Panc1 (cell line): ENCODE data around the gene SEC62. TPM values are rescaled to one million over a fixed set of nuclear protein-coding genes. Genes with fewer than 3 reads are reported as not detected.

Source experiments
- ATAC-seq: fragments of 200-7000 bp; cut with Tn5 transposase; 2 replicates; pipeline ENCODE4 v1.9.1; 2020; ENCODE audit warnings: mild to moderate bottlenecking, moderate library complexity
- BruUV-seq: library from RNA; stranded (reverse); fragments of 400-500 nt; replicated peaks from 2 replicates; lab custom pipeline; 2021; lab: Mats Ljungman, UMichigan
- CTCF ChIA-PET: fragments of 300-600 bp; sonication (Branson Sonifier 250); formaldehyde crosslinking; loops from one replicate; lab custom pipeline; 2022; ENCODE audit warnings: antibody characterized with exemption; lab: Charles Lee
- POLR2A ChIA-PET: fragments of 300-600 bp; sonication (Branson Sonifier 250); formaldehyde crosslinking; loops from one replicate; lab custom pipeline; 2022; ENCODE audit warnings: antibody characterized with exemption; lab: Charles Lee
- DNase-seq: peaks from one replicate; pipeline ENCODE4 v3.0.0-alpha.2; 2010; ENCODE audit warnings: low read depth, low spot score
- H3K27ac ChIP-seq: 2 replicates; pipeline ENCODE4 v1.5.1; 2011; ENCODE audit warnings: mild to moderate bottlenecking, low read length, inconsistent platforms
- H3K27me3 ChIP-seq: fragments of 200-500 bp; sonication (Bioruptor generic); 2 replicates; pipeline ENCODE4 v1.6.0; 2014; ENCODE audit warnings: low read length, inconsistent platforms; ENCODE audit not compliant: control insufficient read depth, insufficient read depth
- H3K36me3 ChIP-seq: fragments of 200-500 bp; sonication (Bioruptor generic); 2 replicates; pipeline ENCODE4 v1.5.1; 2014; ENCODE audit warnings: inconsistent platforms, mild to moderate bottlenecking, low read length, moderate library complexity; ENCODE audit not compliant: control insufficient read depth, insufficient read depth
- H3K4me1 ChIP-seq: 2 replicates; pipeline ENCODE4 v1.5.1; 2011; ENCODE audit warnings: inconsistent platforms, mild to moderate bottlenecking, low read length, moderate library complexity; ENCODE audit not compliant: control insufficient read depth, insufficient read depth
- H3K4me3 ChIP-seq, 2 experiments: 2 replicates each; pipeline ENCODE4 v1.5.1; 2011 to 2012; ENCODE audit warnings: low read depth in 2 of 2, low read length in 2 of 2, mild to moderate bottlenecking in 2 of 2, inconsistent platforms in 1 of 2, moderate library complexity in 1 of 2
- H3K9me3 ChIP-seq: fragments of 200-500 bp; sonication (Bioruptor generic); 2 replicates; pipeline ENCODE4 v1.5.1; 2014; ENCODE audit warnings: low read depth, mild to moderate bottlenecking, inconsistent platforms, low read length, moderate library complexity; ENCODE audit not compliant: control insufficient read depth, insufficient read depth
- POLR2AphosphoS5 ChIP-seq: IDR thresholded peaks from 2 replicates; pipeline ENCODE4 v1.6.1; 2012; ENCODE audit warnings: mild to moderate bottlenecking, low read depth, low read length, moderate library complexity
- REST ChIP-seq, 2 experiments: IDR thresholded peaks; 2 replicates each; pipeline ENCODE4 v1.6.1; 2011 to 2012; ENCODE audit warnings: low read depth in 2 of 2, control low read depth in 1 of 2, low read length in 1 of 2, mild to moderate bottlenecking in 1 of 2, moderate library complexity in 1 of 2; ENCODE audit not compliant: insufficient read depth in 1 of 2
- SIN3A ChIP-seq: IDR thresholded peaks from 2 replicates; pipeline ENCODE4 v1.6.1; 2012; ENCODE audit warnings: low read depth, mild to moderate bottlenecking, low read length, moderate library complexity, borderline replicate concordance; ENCODE audit not compliant: insufficient read depth
- TCF7L2 ChIP-seq: IDR thresholded peaks from 2 replicates; pipeline ENCODE4 v1.6.1; 2011; ENCODE audit warnings: mild to moderate bottlenecking, low read depth, low read length, inconsistent platforms
- in situ Hi-C: cut with HindIII; loops from 2 replicates; pipeline ENCODE4 v1.10.0; 2016; ENCODE audit warnings: low sequenced_read_pairs, low pct_unique_long_range_greater_than_20kb
- intact Hi-C: fragments of 100-400 bp; cut with micrococcal nuclease; formaldehyde crosslinking; loops from one replicate; pipeline ENCODE4 v1.10.0; 2022; ENCODE audit not compliant: unreplicated experiment
- total RNA-seq: library from RNA; stranded (reverse); gene quantifications from one replicate; pipeline ENCODE4 v1.2.1, GENCODE V29; 2021; ENCODE audit not compliant: unreplicated experiment
- TF ChIP-seq, protein P1 (sequence below): fragments of 450-650 bp; IDR thresholded peaks from 2 replicates; pipeline ENCODE4 v1.5.1; 2017; ENCODE audit warnings: mild to moderate bottlenecking

SEC62 gene
- total RNA-seq, 1 experiment from 2014 or later: 89.9 TPM

DNA sequence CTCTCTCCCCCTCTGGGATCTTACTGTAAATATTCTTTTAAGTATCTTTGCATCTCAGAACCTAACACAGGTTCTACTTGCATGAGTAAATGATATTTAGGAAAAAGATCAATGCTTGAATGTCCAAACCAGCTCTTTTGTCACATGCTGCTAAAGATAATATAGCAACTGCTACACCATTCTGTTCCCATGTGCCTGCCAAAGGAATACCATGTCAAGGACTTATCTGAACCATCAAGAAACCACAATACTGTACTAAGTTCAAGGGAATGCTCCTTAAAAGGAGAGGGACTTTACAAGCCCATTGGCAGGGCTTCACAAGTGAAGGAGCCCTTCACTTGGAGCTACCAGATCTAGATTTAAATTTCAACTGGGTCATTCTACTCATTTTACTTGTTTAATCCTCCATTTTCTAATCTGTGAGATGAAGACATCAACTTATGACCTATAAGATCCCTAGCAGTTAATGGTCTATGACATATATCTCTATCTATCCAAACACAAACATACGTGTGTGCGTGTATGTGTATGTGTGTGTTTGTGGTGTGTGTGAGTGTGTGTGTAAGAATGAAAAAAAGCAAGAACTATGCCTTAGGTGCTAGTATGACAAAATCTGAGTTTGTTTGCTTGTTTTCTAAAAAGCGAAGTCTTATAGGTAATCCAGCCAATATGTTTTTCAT is 13.0 kb upstream of the SEC62 start:
- Histone ChIP-seq H3K36me3 (no peaks in the 10 kb centered on the region), H3K27ac (no peak overlapping the region), H3K4me1 (no peaks in the 10 kb centered on the region), H3K4me3 (no peak overlapping the region), H3K9me3 (no peaks in the 10 kb centered on the region), H3K27me3 (peaks cover 16% of the 10 kb centered on the region)
- TF ChIP-seq REST (IDR thresholded peaks at IDR 0.05; ENCODE audit: insufficient read depth in 1 of 2, low read depth in 2 of 2, low read length in 1 of 2): no peak
- no peak for TF ChIP-seq SIN3A
- no peak for TF ChIP-seq POLR2AphosphoS5
- TF ChIP-seq TCF7L2: no peak
- DNase-seq (no peak), ATAC-seq (no peak)
- CTCF ChIA-PET: no interaction called here
- POLR2A ChIA-PET: no interaction called here
- intact Hi-C loops (no loop called here), in situ Hi-C loops (no loop called here)
- no TSS peak for BruUV-seq

DNA sequence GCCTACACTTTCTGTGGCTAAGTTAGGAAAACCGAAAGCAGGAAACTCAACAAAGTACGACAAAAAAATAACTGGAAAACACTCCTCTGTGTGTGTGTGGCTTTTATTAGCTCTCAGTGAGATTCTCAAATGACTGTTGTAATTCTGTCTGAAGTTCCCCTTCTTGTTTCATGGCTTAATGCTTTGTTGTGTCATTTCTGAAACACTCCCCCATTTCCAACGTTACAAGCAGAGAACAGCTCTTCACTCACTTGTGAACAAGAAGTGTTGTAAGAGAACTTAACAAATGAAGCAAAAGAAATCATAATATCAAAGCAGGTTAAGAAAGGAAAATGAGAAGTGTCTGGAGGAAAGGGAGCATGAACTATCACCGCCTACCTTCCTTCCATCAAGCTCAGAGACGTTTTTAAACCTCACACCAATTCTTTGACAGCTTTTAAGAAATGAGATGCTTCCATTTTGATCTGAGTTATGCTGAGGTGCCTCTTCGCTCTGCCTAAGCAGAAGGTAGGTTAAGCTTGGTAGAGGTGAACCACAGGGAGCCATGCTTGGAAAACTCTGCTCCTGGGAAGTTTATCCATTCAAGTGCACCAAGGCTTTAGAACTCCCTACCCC is 12.4 kb upstream of the SEC62 start:
- no peak overlapping the region for H3K4me3 ChIP-seq
- peaks cover 16% of the 10 kb centered on the region for H3K27me3 ChIP-seq
- BruUV-seq: no TSS peak
- ATAC-seq (no peak), DNase-seq (no peak)
- POLR2A ChIA-PET: no interaction called here
- no peak overlapping the region for H3K27ac ChIP-seq
- H3K36me3 ChIP-seq: no peaks in the 10 kb centered on the region
- CTCF ChIA-PET: no interaction called here
- no peaks in the 10 kb centered on the region for H3K4me1 ChIP-seq
- in situ Hi-C loops: no loop called here
- TF ChIP-seq TCF7L2 (no peak), SIN3A (no peak), REST (IDR thresholded peaks at IDR 0.05; ENCODE audit: insufficient read depth in 1 of 2, low read depth in 2 of 2, low read length in 1 of 2) (no peak), POLR2AphosphoS5 (no peak)
- TF ChIP-seq, protein P1, sequence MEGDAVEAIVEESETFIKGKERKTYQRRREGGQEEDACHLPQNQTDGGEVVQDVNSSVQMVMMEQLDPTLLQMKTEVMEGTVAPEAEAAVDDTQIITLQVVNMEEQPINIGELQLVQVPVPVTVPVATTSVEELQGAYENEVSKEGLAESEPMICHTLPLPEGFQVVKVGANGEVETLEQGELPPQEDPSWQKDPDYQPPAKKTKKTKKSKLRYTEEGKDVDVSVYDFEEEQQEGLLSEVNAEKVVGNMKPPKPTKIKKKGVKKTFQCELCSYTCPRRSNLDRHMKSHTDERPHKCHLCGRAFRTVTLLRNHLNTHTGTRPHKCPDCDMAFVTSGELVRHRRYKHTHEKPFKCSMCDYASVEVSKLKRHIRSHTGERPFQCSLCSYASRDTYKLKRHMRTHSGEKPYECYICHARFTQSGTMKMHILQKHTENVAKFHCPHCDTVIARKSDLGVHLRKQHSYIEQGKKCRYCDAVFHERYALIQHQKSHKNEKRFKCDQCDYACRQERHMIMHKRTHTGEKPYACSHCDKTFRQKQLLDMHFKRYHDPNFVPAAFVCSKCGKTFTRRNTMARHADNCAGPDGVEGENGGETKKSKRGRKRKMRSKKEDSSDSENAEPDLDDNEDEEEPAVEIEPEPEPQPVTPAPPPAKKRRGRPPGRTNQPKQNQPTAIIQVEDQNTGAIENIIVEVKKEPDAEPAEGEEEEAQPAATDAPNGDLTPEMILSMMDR: no peak
- no peaks in the 10 kb centered on the region for H3K9me3 ChIP-seq
- intact Hi-C loops: no loop called here
